ENCODE measurements around the gene KRT77.
A peak's percentile ranks its signal among the peaks of the same experiment; 100 is the strongest.

Gene KRT77

DNA sequence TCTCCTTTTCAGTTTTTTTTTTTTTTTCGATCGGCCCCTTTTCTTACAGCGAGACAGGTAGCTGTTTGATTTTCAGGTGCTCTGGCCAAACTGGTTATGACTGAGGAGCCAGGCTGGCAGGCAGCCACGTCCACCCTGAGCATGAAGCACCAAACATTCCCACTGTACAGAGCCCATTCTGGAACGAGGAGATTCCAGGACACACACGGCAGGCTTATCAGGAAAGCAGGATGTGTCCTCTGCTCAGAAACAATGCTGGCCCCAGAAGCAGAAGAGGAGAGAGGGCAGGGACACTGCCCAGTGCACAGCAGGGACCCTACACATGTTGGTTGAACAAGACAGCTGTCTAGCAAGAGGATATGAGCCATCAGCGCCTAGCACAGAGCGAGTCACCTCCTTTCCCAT is 47.6 kb downstream of the KRT77 start:
- no peak overlapping the region for H3K4me3 ChIP-seq (ENCODE audit: low read depth, low read length)
- no peak for TF ChIP-seq CTCF (IDR thresholded peaks at IDR 0.05; ENCODE audit: insufficient read depth, low read depth, low read length, missing control alignments)
- no peak for DNase-seq (ENCODE audit: low read depth)

GRCh38 chr12:52655251-52655650 is 48.1 kb downstream of the KRT77 start:
- no peak overlapping the region for H3K4me3 ChIP-seq (ENCODE audit: low read depth, low read length)
- TF ChIP-seq CTCF (IDR thresholded peaks at IDR 0.05; ENCODE audit: insufficient read depth, low read depth, low read length, missing control alignments), result no peak
- DNase-seq (ENCODE audit: low read depth), result no peak

DNA sequence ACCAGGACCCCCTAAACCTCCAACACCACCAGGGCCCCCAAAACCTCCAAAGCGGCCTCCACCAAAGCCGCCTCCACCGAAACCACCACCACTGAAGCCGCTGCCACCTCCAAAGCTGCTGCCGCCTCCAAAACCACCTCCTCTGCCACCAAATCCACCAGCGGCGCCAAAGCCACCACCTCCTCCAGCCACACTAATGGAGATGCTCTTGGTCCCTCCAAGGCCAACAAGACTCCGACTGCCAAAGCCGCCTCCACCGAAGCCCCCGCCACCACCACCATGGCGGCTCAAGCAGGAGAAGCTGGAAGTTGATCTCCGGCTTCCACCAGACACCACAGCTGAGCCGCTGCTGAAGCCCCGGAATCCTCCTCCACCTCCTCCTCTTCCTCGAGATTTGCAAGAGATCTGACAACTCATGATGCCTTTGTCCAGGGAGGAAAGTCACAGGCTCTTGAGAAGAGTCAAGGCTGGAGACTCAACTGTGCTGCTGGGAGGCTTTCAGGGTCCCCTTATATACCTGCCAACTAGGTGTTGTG is 51.5 kb downstream of the KRT77 start, which contains the start of gene KRT2:
Gene KRT2, minus strand, starts transcription at position 486 of the 536 bp plus-strand sequence. Its CDS starts 69 bp downstream, at position 417.
- no peak for DNase-seq (ENCODE audit: low read depth)
- no peak within 1 kb of the TSS for H3K4me3 ChIP-seq (ENCODE audit: low read depth, low read length)
- no peak for TF ChIP-seq CTCF (IDR thresholded peaks at IDR 0.05; ENCODE audit: insufficient read depth, low read depth, low read length, missing control alignments)

DNA sequence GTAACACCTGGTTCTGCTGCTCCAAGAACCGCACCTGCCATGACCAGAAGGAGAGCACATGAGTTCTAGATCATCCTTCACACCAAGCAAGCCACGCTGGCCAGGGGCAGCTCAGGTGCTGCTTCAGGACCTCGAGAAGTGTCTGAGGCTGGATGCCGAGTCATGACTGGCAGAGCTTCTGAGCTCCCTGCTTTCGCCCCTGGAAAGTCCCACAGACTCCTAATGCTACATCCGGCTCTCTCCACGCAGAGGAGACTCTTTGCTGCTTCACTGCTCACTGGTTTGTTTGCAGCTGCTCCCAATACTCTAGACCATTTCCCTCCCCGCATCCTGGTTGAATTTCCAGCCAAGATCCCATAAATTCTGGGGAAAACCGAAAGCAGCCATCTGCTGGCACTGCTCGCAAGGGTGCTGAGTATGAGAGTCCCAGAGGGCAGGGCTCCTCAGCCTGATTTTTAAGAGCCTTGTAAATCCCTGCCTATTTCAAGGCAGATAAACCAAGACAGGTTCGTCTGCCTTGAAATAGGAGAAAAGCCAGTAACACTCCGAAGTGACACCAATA is 52.7 kb downstream of the KRT77 start:
- TF ChIP-seq CTCF (IDR thresholded peaks at IDR 0.05; ENCODE audit: insufficient read depth, low read depth, low read length, missing control alignments), result no peak
- peak; percentile 9 for DNase-seq (ENCODE audit: low read depth)

GRCh38 chr12:52649066-52649465 is 54.3 kb downstream of the KRT77 start:
- TF ChIP-seq CTCF (IDR thresholded peaks at IDR 0.05; ENCODE audit: insufficient read depth, low read depth, low read length, missing control alignments), result no peak
- no peak for DNase-seq (ENCODE audit: low read depth)
- H3K4me3 ChIP-seq (ENCODE audit: low read depth, low read length), result no peak overlapping the region

More for the DNA sequence above, 52.7 kb downstream of the KRT77 start:
- no peak overlapping the region for H3K4me3 ChIP-seq (ENCODE audit: low read depth, low read length)

GRCh38 chr12:52648012-52648550 is 55.2 kb downstream of the KRT77 start:
- DNase-seq (ENCODE audit: low read depth), result no peak
- TF ChIP-seq CTCF (IDR thresholded peaks at IDR 0.05; ENCODE audit: insufficient read depth, low read depth, low read length, missing control alignments), result no peak
- H3K4me3 ChIP-seq (ENCODE audit: low read depth, low read length), result no peak overlapping the region
